GM18511 (cell line): ENCODE data around the gene KIAA1755.
"Not testable (repeated sequence)": the region's sequence is repeated elsewhere in the genome, so short reads cannot be mapped to it uniquely, and the experiment has no call there.

Experiments
- ATAC-seq: cut with Tn5 transposase; IDR thresholded peaks from one replicate; pipeline ENCODE4 v1.9.1; 2021; ENCODE audit warnings: mild to moderate bottlenecking, moderate library complexity; ENCODE audit not compliant: unreplicated experiment

The KIAA1755 gene

GRCh38 chr20:38291966-38292365 is 31.4 kb upstream of the KIAA1755 start:
- ATAC-seq = no peak

- no peak for ATAC-seq
Measured at GRCh38 chr20:38290829-38291814, 30.6 kb upstream of the KIAA1755 start.

- ATAC-seq = no peak
Measured at GRCh38 chr20:38286586-38287531, 26.3 kb upstream of the KIAA1755 start.

GRCh38 chr20:38284893-38285444 is 24.4 kb upstream of the KIAA1755 start:
- ATAC-seq = no peak

- not testable (repeated sequence) for ATAC-seq
Measured at GRCh38 chr20:38284066-38284650, 23.6 kb upstream of the KIAA1755 start.

- ATAC-seq = no peak
Measured at GRCh38 chr20:38283236-38283635, 22.7 kb upstream of the KIAA1755 start.

GRCh38 chr20:38281176-38281915 is 20.8 kb upstream of the KIAA1755 start:
- not testable (repeated sequence) for ATAC-seq

- no peak for ATAC-seq
Measured at GRCh38 chr20:38278763-38279162, 18.2 kb upstream of the KIAA1755 start.

- ATAC-seq = no peak
Measured at GRCh38 chr20:38278131-38278530, 17.6 kb upstream of the KIAA1755 start.

- ATAC-seq = no peak
Measured at GRCh38 chr20:38277691-38278090, 17.2 kb upstream of the KIAA1755 start.

GRCh38 chr20:38277285-38277684 is 16.8 kb upstream of the KIAA1755 start:
- ATAC-seq = no peak

- no peak for ATAC-seq
Measured at GRCh38 chr20:38275815-38276550, 15.4 kb upstream of the KIAA1755 start.

- no peak for ATAC-seq
Measured at GRCh38 chr20:38272961-38273360, 12.4 kb upstream of the KIAA1755 start.

- no peak for ATAC-seq
Measured at GRCh38 chr20:38272398-38272797, 11.9 kb upstream of the KIAA1755 start.

GRCh38 chr20:38271608-38272120 is 11.1 kb upstream of the KIAA1755 start:
- no peak for ATAC-seq

- no peak for ATAC-seq
Measured at GRCh38 chr20:38270869-38271605, 10.5 kb upstream of the KIAA1755 start.

GRCh38 chr20:38269715-38270114 is 9.2 kb upstream of the KIAA1755 start:
- no peak for ATAC-seq

GRCh38 chr20:38269040-38269439 is 8.5 kb upstream of the KIAA1755 start:
- ATAC-seq = no peak
